OCI-LY7 (cell line): Measurements from ENCODE around the gene RAD51B. TPM values are rescaled to one million over a fixed set of nuclear protein-coding genes. Genes with fewer than 3 reads are reported as not detected.
A peak's percentile ranks its signal among the peaks of the same experiment; 100 is the strongest.
"Not testable (repeated sequence)": the region's sequence is repeated elsewhere in the genome, so short reads cannot be mapped to it uniquely, and the experiment has no call there.

Experiments used
- BruUV-seq: library from RNA; stranded (reverse); fragments of 400-500 nt; replicated peaks from 2 replicates; lab custom pipeline; 2021; lab: Mats Ljungman, UMichigan
- CTCF ChIA-PET: fragments of 300-600 bp; sonication (Branson Sonifier 250); formaldehyde crosslinking; loops from one replicate; lab custom pipeline; 2022; ENCODE audit warnings: antibody characterized with exemption; ENCODE audit not compliant: unreplicated experiment; lab: Charles Lee
- POLR2A ChIA-PET: fragments of 300-600 bp; sonication (Branson Sonifier 250); formaldehyde crosslinking; loops from one replicate; lab custom pipeline; 2022; ENCODE audit warnings: antibody characterized with exemption; lab: Charles Lee
- DNase-seq: peaks from one replicate; pipeline ENCODE4 v3.0.0-alpha.2; 2015; ENCODE audit warnings: low spot score
- H2AFZ ChIP-seq: fragments of 200-600 bp; sonication (generic), shearing (Covaris generic); 2 replicates; pipeline ENCODE4 v1.6.1; 2014; ENCODE audit warnings: mild to moderate bottlenecking, antibody characterized with exemption, low read length, moderate library complexity
- H3K27ac ChIP-seq: fragments of 200-600 bp; sonication (generic); 2 replicates; pipeline ENCODE4 v1.5.1; 2014; ENCODE audit warnings: mixed run types, low read depth, mild to moderate bottlenecking, moderate library complexity, low read length, inconsistent platforms; ENCODE audit not compliant: poor library complexity, severe bottlenecking
- H3K36me3 ChIP-seq: fragments of 200-600 bp; sonication (generic); 2 replicates; pipeline ENCODE4 v1.6.1; 2014; ENCODE audit warnings: mild to moderate bottlenecking, antibody characterized with exemption, low read length, moderate library complexity, mixed read lengths; ENCODE audit not compliant: insufficient read depth
- H3K4me1 ChIP-seq: fragments of 200-600 bp; sonication (generic); 2 replicates; pipeline ENCODE4 v1.5.1; 2014; ENCODE audit warnings: mild to moderate bottlenecking, low read length; ENCODE audit not compliant: insufficient read depth, poor library complexity, severe bottlenecking
- H3K4me2 ChIP-seq: fragments of 200-600 bp; sonication (generic); 2 replicates; pipeline ENCODE4 v1.6.1; 2014; ENCODE audit warnings: mild to moderate bottlenecking, low read length
- H3K4me3 ChIP-seq: fragments of 200-600 bp; sonication (generic); 2 replicates; pipeline ENCODE4 v1.5.1; 2014; ENCODE audit warnings: mild to moderate bottlenecking, low read depth, low read length; ENCODE audit not compliant: poor library complexity, severe bottlenecking
- H3K79me2 ChIP-seq: fragments of 200-600 bp; sonication (generic); 2 replicates; pipeline ENCODE4 v1.6.1; 2016; ENCODE audit warnings: low read depth, mild to moderate bottlenecking, low read length, moderate library complexity, mixed read lengths; ENCODE audit not compliant: insufficient read depth
- H3K9me2 ChIP-seq: fragments of 200-600 bp; sonication (generic); 2 replicates; pipeline ENCODE4 v1.6.1; 2016; ENCODE audit warnings: mild to moderate bottlenecking, low read length, mixed read lengths; ENCODE audit not compliant: insufficient read depth
- H3K9me3 ChIP-seq: fragments of 200-600 bp; sonication (generic); 2 replicates; pipeline ENCODE4 v1.6.1; 2014; ENCODE audit warnings: mild to moderate bottlenecking, mixed run types, low read length, mixed read lengths
- H4K20me1 ChIP-seq: fragments of 200-600 bp; sonication (generic); 2 replicates; pipeline ENCODE4 v1.6.1; 2014; ENCODE audit warnings: mild to moderate bottlenecking, antibody characterized with exemption, low read length, moderate library complexity, mixed read lengths; ENCODE audit not compliant: insufficient read depth
- CTCF ChIP-seq: fragments of 200-600 bp; sonication (generic); conservative IDR thresholded peaks from 2 replicates; pipeline ENCODE4 v1.5.1; 2014; ENCODE audit warnings: mild to moderate bottlenecking, antibody characterized with exemption, low read length, moderate library complexity, mixed read lengths
- EZH2phosphoT487 ChIP-seq: fragments of 200-600 bp; sonication (generic); IDR thresholded peaks from 2 replicates; pipeline ENCODE4 v1.6.1; 2018; ENCODE audit warnings: low read depth, borderline replicate concordance, mild to moderate bottlenecking, mixed run types, antibody characterized with exemption, low read length, moderate library complexity, mixed read lengths
- intact Hi-C: fragments of 100-400 bp; cut with micrococcal nuclease; formaldehyde crosslinking; loops from one replicate; pipeline ENCODE4 v1.10.0; 2022; ENCODE audit not compliant: unreplicated experiment
- total RNA-seq, 2 experiments: library from RNA; depleted of rRNA in 1 of 2; stranded (reverse); fragments of >200 nt in 1 of 2; shearing (Covaris generic) in 1 of 2; gene quantifications; 2 replicates each; pipeline ENCODE4 v1.2.3, GENCODE V29; 2014 to 2022

Gene RAD51B
- total RNA-seq, 2 experiments from 2014 or later = 41.4 to 89.9 TPM

- TF ChIP-seq EZH2phosphoT487 (no peak), CTCF (no peak)
- Histone ChIP-seq H3K4me1 (no peaks in the 10 kb centered on the region), H4K20me1 (no peaks in the 10 kb centered on the region), H3K27ac (no peak overlapping the region), H2AFZ (no peak overlapping the region), H3K36me3 (no peaks in the 10 kb centered on the region), H3K9me2 (no peaks in the 10 kb centered on the region), H3K9me3 (peaks cover 28% of the 10 kb centered on the region; the same call in 1 of the 2 replicates), H3K79me2 (no peaks in the 10 kb centered on the region), H3K4me2 (no peak overlapping the region), H3K4me3 (no peak overlapping the region)
- intact Hi-C loops = no loop called here
- BruUV-seq = no TSS peak
- no peak for DNase-seq
- ChIA-PET CTCF (interaction anchor here (0.6 kb wide), 1 partner anchor 33 kb away, joined by 5 read pairs; no protein-coding TSS in a partner anchor), POLR2A (no interaction called here)
Observed at GRCh38 chr14:68099495-68100045, 280.0 kb downstream of the RAD51B start.

- CTCF ChIA-PET, BruUV-seq, H3K4me2 ChIP-seq, H3K4me3 ChIP-seq, H3K9me2 ChIP-seq, H4K20me1 ChIP-seq, H3K4me1 ChIP-seq, intact Hi-C loops, H2AFZ ChIP-seq, H3K79me2 ChIP-seq, H3K27ac ChIP-seq, POLR2A ChIA-PET, H3K36me3 ChIP-seq: not testable (repeated sequence)
- peaks cover 28% of the 10 kb centered on the region; the same call in 1 of the 2 replicates for H3K9me3 ChIP-seq
- peak; percentile 30 for DNase-seq
Observed at GRCh38 chr14:68101715-68102301, 282.2 kb downstream of the RAD51B start.

- Histone ChIP-seq H3K4me2 (no peak overlapping the region), H3K4me3 (no peak overlapping the region), H3K27ac (no peak overlapping the region), H3K36me3 (no peaks in the 10 kb centered on the region), H3K9me2 (no peaks in the 10 kb centered on the region), H3K79me2 (no peaks in the 10 kb centered on the region), H2AFZ (no peak overlapping the region), H4K20me1 (no peaks in the 10 kb centered on the region), H3K9me3 (peaks cover 28% of the 10 kb centered on the region; the same call in 1 of the 2 replicates), H3K4me1 (no peaks in the 10 kb centered on the region)
- POLR2A ChIA-PET = interaction anchor here (0.6 kb wide), 1 partner anchor 9 kb away, joined by 3 read pairs; no protein-coding TSS in a partner anchor
- intact Hi-C loops = no loop called here
- no peak for TF ChIP-seq EZH2phosphoT487
- BruUV-seq = no TSS peak
- CTCF ChIA-PET = no interaction called here
- no peak for DNase-seq
Observed at GRCh38 chr14:68103853-68104252, 284.3 kb downstream of the RAD51B start.
